NB4 (cell line): ENCODE data around the gene DUSP28.

ENCODE experiments used
- CTCF ChIP-seq: IDR thresholded peaks from one replicate; pipeline ENCODE4 v1.5.1; 2012; ENCODE audit warnings: low read depth, low read length
- MYC ChIP-seq: IDR thresholded peaks from 2 replicates; pipeline ENCODE4 v1.6.1; 2011; ENCODE audit warnings: low read depth, low read length
- POLR2A ChIP-seq: IDR thresholded peaks from 2 replicates; pipeline ENCODE4 v1.6.1; 2011; ENCODE audit warnings: mild to moderate bottlenecking; ENCODE audit not compliant: insufficient read length; ENCODE audit errors: extremely low read depth

GRCh38 chr2:240596491-240596931 is 36.4 kb downstream of the DUSP28 start:
- TF ChIP-seq CTCF = no peak
- no peak for TF ChIP-seq MYC
- no peak for TF ChIP-seq POLR2A
